Panc1 (cell line): ENCODE results near the gene MN1. TPM values are rescaled to one million over a fixed set of nuclear protein-coding genes. Genes with fewer than 3 reads are reported as not detected.

Experiments used
- ATAC-seq: fragments of 200-7000 bp; cut with Tn5 transposase; 2 replicates; pipeline ENCODE4 v1.9.1; 2020; ENCODE audit warnings: mild to moderate bottlenecking, moderate library complexity
- BruUV-seq: library from RNA; stranded (reverse); fragments of 400-500 nt; replicated peaks from 2 replicates; lab custom pipeline; 2021; lab: Mats Ljungman, UMichigan
- CTCF ChIA-PET: fragments of 300-600 bp; sonication (Branson Sonifier 250); formaldehyde crosslinking; loops from one replicate; lab custom pipeline; 2022; ENCODE audit warnings: antibody characterized with exemption; lab: Charles Lee
- POLR2A ChIA-PET: fragments of 300-600 bp; sonication (Branson Sonifier 250); formaldehyde crosslinking; loops from one replicate; lab custom pipeline; 2022; ENCODE audit warnings: antibody characterized with exemption; lab: Charles Lee
- DNase-seq: peaks from one replicate; pipeline ENCODE4 v3.0.0-alpha.2; 2010; ENCODE audit warnings: low read depth, low spot score
- H3K27ac ChIP-seq: 2 replicates; pipeline ENCODE4 v1.5.1; 2011; ENCODE audit warnings: mild to moderate bottlenecking, low read length, inconsistent platforms
- H3K27me3 ChIP-seq: fragments of 200-500 bp; sonication (Bioruptor generic); 2 replicates; pipeline ENCODE4 v1.6.0; 2014; ENCODE audit warnings: low read length, inconsistent platforms; ENCODE audit not compliant: control insufficient read depth, insufficient read depth
- H3K36me3 ChIP-seq: fragments of 200-500 bp; sonication (Bioruptor generic); 2 replicates; pipeline ENCODE4 v1.5.1; 2014; ENCODE audit warnings: inconsistent platforms, mild to moderate bottlenecking, low read length, moderate library complexity; ENCODE audit not compliant: control insufficient read depth, insufficient read depth
- H3K4me1 ChIP-seq: 2 replicates; pipeline ENCODE4 v1.5.1; 2011; ENCODE audit warnings: inconsistent platforms, mild to moderate bottlenecking, low read length, moderate library complexity; ENCODE audit not compliant: control insufficient read depth, insufficient read depth
- H3K4me3 ChIP-seq, 2 experiments: 2 replicates each; pipeline ENCODE4 v1.5.1; 2011 to 2012; ENCODE audit warnings: low read depth in 2 of 2, low read length in 2 of 2, mild to moderate bottlenecking in 2 of 2, inconsistent platforms in 1 of 2, moderate library complexity in 1 of 2
- H3K9me3 ChIP-seq: fragments of 200-500 bp; sonication (Bioruptor generic); 2 replicates; pipeline ENCODE4 v1.5.1; 2014; ENCODE audit warnings: low read depth, mild to moderate bottlenecking, inconsistent platforms, low read length, moderate library complexity; ENCODE audit not compliant: control insufficient read depth, insufficient read depth
- POLR2AphosphoS5 ChIP-seq: IDR thresholded peaks from 2 replicates; pipeline ENCODE4 v1.6.1; 2012; ENCODE audit warnings: mild to moderate bottlenecking, low read depth, low read length, moderate library complexity
- REST ChIP-seq, 2 experiments: IDR thresholded peaks; 2 replicates each; pipeline ENCODE4 v1.6.1; 2011 to 2012; ENCODE audit warnings: low read depth in 2 of 2, control low read depth in 1 of 2, low read length in 1 of 2, mild to moderate bottlenecking in 1 of 2, moderate library complexity in 1 of 2; ENCODE audit not compliant: insufficient read depth in 1 of 2
- SIN3A ChIP-seq: IDR thresholded peaks from 2 replicates; pipeline ENCODE4 v1.6.1; 2012; ENCODE audit warnings: low read depth, mild to moderate bottlenecking, low read length, moderate library complexity, borderline replicate concordance; ENCODE audit not compliant: insufficient read depth
- TCF7L2 ChIP-seq: IDR thresholded peaks from 2 replicates; pipeline ENCODE4 v1.6.1; 2011; ENCODE audit warnings: mild to moderate bottlenecking, low read depth, low read length, inconsistent platforms
- in situ Hi-C: cut with HindIII; loops from 2 replicates; pipeline ENCODE4 v1.10.0; 2016; ENCODE audit warnings: low sequenced_read_pairs, low pct_unique_long_range_greater_than_20kb
- intact Hi-C: fragments of 100-400 bp; cut with micrococcal nuclease; formaldehyde crosslinking; loops from one replicate; pipeline ENCODE4 v1.10.0; 2022; ENCODE audit not compliant: unreplicated experiment
- total RNA-seq: library from RNA; stranded (reverse); gene quantifications from one replicate; pipeline ENCODE4 v1.2.1, GENCODE V29; 2021; ENCODE audit not compliant: unreplicated experiment
- TF ChIP-seq, protein P1 (sequence below): fragments of 450-650 bp; IDR thresholded peaks from 2 replicates; pipeline ENCODE4 v1.5.1; 2017; ENCODE audit warnings: mild to moderate bottlenecking

Gene MN1
- total RNA-seq, 1 experiment from 2014 or later: 0.51 TPM

GRCh38 chr22:27829620-27830019 lies 28.1 kb upstream of the MN1 start:
- Histone ChIP-seq H3K36me3 (no peaks in the 10 kb centered on the region), H3K9me3 (no peaks in the 10 kb centered on the region), H3K4me1 (no peaks in the 10 kb centered on the region), H3K27ac (no peak overlapping the region), H3K4me3 (no peak overlapping the region), H3K27me3 (no peaks in the 10 kb centered on the region)
- ChIA-PET POLR2A (no interaction called here), CTCF (no interaction called here)
- TF ChIP-seq REST (IDR thresholded peaks at IDR 0.05; ENCODE audit: insufficient read depth in 1 of 2, low read depth in 2 of 2, low read length in 1 of 2) (no peak), TCF7L2 (no peak), SIN3A (no peak), POLR2AphosphoS5 (no peak)
- TF ChIP-seq, protein P1, sequence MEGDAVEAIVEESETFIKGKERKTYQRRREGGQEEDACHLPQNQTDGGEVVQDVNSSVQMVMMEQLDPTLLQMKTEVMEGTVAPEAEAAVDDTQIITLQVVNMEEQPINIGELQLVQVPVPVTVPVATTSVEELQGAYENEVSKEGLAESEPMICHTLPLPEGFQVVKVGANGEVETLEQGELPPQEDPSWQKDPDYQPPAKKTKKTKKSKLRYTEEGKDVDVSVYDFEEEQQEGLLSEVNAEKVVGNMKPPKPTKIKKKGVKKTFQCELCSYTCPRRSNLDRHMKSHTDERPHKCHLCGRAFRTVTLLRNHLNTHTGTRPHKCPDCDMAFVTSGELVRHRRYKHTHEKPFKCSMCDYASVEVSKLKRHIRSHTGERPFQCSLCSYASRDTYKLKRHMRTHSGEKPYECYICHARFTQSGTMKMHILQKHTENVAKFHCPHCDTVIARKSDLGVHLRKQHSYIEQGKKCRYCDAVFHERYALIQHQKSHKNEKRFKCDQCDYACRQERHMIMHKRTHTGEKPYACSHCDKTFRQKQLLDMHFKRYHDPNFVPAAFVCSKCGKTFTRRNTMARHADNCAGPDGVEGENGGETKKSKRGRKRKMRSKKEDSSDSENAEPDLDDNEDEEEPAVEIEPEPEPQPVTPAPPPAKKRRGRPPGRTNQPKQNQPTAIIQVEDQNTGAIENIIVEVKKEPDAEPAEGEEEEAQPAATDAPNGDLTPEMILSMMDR: no peak
- DNase-seq (no peak), ATAC-seq (no peak)
- no TSS peak for BruUV-seq
- intact Hi-C loops (no loop called here), in situ Hi-C loops (no loop called here)

DNA sequence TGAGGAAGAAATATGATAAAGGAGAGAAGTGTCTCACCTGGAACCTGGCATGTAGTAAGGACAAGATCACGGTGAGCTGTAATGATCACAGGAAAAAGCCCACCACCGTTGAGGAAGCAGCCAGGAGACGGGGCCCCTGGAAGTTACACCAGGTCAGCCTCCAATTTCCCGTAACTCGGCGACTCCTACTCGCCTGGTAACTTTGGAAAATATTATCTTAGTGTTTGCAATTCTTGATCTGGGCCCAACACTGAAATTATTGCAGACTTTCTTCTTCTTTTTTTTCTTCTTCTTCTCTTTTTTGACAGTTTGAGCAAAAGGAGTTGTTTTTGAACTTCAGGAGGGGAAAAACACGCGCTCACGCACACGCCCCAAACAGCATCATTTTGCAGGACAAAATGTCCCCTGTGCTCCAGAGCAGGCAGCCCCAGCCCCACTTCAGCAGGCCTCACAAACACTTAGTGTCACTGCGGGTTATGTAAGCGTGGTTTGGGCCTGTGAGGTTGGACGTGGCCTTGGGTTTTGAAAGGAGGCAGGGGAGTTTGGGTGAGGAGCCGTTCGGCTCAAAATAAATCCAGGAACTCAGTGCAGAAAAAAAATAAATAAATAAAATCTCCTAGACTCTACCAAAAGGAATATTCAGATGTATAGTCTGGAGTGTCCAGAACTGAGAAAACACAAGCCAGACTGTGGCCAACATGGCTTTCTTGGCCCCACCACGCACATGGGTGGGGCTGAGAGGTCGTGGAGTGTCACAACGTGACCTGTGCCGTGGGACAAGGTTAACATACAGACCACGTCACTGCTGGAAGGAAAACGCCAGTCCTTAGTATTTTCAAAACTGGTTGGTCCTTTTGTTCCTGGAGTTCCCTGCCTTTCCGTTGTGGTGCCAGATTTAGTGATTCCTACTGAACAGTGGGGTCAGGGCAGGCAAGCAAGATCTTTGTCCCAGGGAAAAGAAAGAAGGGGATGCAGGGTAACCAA lies 26.3 kb upstream of the MN1 start:
- H3K36me3 ChIP-seq: no peaks in the 10 kb centered on the region
- H3K27ac ChIP-seq: no peak overlapping the region
- intact Hi-C loops (no loop called here), in situ Hi-C loops (no loop called here)
- POLR2A ChIA-PET: no interaction called here
- H3K4me3 ChIP-seq: no peak overlapping the region
- no peak for DNase-seq
- no TSS peak for BruUV-seq
- TF ChIP-seq TCF7L2: no peak
- TF ChIP-seq, protein P1: no peak
- TF ChIP-seq REST (IDR thresholded peaks at IDR 0.05; ENCODE audit: insufficient read depth in 1 of 2, low read depth in 2 of 2, low read length in 1 of 2): no peak
- no peak for TF ChIP-seq POLR2AphosphoS5
- TF ChIP-seq SIN3A: no peak
- ATAC-seq: no peak
- CTCF ChIA-PET: no interaction called here
- no peaks in the 10 kb centered on the region for H3K9me3 ChIP-seq
- no peaks in the 10 kb centered on the region for H3K27me3 ChIP-seq
- H3K4me1 ChIP-seq: no peaks in the 10 kb centered on the region
